Stimulated activated CD4-positive, alpha-beta T cell treated with anti-CD3 and anti-CD28 coated beads, TNF-alpha, amount 100 ng/mL, for 4 hours (primary cell): ENCODE results near the gene IL17B.

Experiments
- DNase-seq, 3 experiments: peaks; one replicate each; pipeline ENCODE4 v3.0.0-alpha.2; 2020; ENCODE audit warnings: low read depth in 3 of 3

The IL17B gene

GRCh38 chr5:149414405-149415065 is 35.4 kb upstream of the IL17B start:
- DNase-seq, result no peak

GRCh38 chr5:149413477-149414210 is 34.6 kb upstream of the IL17B start:
- DNase-seq, result no peak

- DNase-seq, result no peak
Measured at GRCh38 chr5:149412783-149413476, 33.8 kb upstream of the IL17B start.

- no peak for DNase-seq
Measured at GRCh38 chr5:149411738-149412519, 32.8 kb upstream of the IL17B start.

GRCh38 chr5:149410721-149411432 is 31.8 kb upstream of the IL17B start:
- no peak for DNase-seq

GRCh38 chr5:149410071-149410470 is 31.0 kb upstream of the IL17B start:
- no peak for DNase-seq

GRCh38 chr5:149409268-149409948 is 30.3 kb upstream of the IL17B start:
- no peak for DNase-seq

- DNase-seq, result no peak
Measured at GRCh38 chr5:149408252-149409099, 29.4 kb upstream of the IL17B start.

- DNase-seq, result no peak
Measured at GRCh38 chr5:149407323-149408251, 28.5 kb upstream of the IL17B start.

- DNase-seq, result no peak
Measured at GRCh38 chr5:149406979-149407306, 27.9 kb upstream of the IL17B start.

GRCh38 chr5:149406203-149406978 is 27.3 kb upstream of the IL17B start:
- DNase-seq, result no peak

GRCh38 chr5:149405550-149406202 is 26.6 kb upstream of the IL17B start:
- no peak for DNase-seq

GRCh38 chr5:149404746-149405549 is 25.9 kb upstream of the IL17B start:
- DNase-seq, result no peak

GRCh38 chr5:149403923-149404745 is 25.0 kb upstream of the IL17B start:
- no peak for DNase-seq

- no peak for DNase-seq
Measured at GRCh38 chr5:149402291-149402690, 23.2 kb upstream of the IL17B start.

GRCh38 chr5:149401051-149401450 is 22.0 kb upstream of the IL17B start:
- no peak for DNase-seq
